SK-N-SH treated with all-trans-retinoic acid at 6 μM for 48 hours (cell line): ENCODE data around the gene RBMS1.

Experiments
- ATAC-seq: fragments of 200-7000 bp; cut with Tn5 transposase; 3 replicates; pipeline ENCODE4 v1.9.1; 2020; ENCODE audit warnings: mild to moderate bottlenecking, moderate library complexity
- ARNTL ChIP-seq: fragments of 450-650 bp; formaldehyde crosslinking; IDR thresholded peaks from 2 replicates; pipeline ENCODE4 v1.5.0; 2020; ENCODE audit warnings: low read depth, mild to moderate bottlenecking, moderate library complexity, borderline replicate concordance
- BACH2 ChIP-seq: fragments of 250-450 bp; sonication (Bioruptor Pico); IDR thresholded peaks from 2 replicates; pipeline ENCODE4 v1.9.0; 2021; ENCODE audit warnings: mild to moderate bottlenecking, borderline replicate concordance
- CSRNP3 ChIP-seq: fragments of 250-450 bp; sonication (Bioruptor Pico); IDR thresholded peaks from 2 replicates; pipeline ENCODE4 v1.5.1; 2021; ENCODE audit warnings: mild to moderate bottlenecking, moderate library complexity
- ESRRG ChIP-seq: fragments of 250-450 bp; sonication (Bioruptor Pico); IDR thresholded peaks from 2 replicates; pipeline ENCODE4 v1.6.1; 2021; ENCODE audit warnings: mild to moderate bottlenecking
- GLIS3 ChIP-seq: fragments of 250-450 bp; sonication (Bioruptor Pico); IDR thresholded peaks from 2 replicates; pipeline ENCODE4 v1.5.0; 2020; ENCODE audit warnings: mild to moderate bottlenecking, moderate library complexity
- ISL1 ChIP-seq: fragments of 250-450 bp; sonication (Bioruptor Pico); IDR thresholded peaks from 2 replicates; pipeline ENCODE4 v2.1.2; 2022; ENCODE audit warnings: mild to moderate bottlenecking, moderate library complexity
- OSR1 ChIP-seq: fragments of 250-450 bp; sonication (Bioruptor Pico); IDR thresholded peaks from 2 replicates; pipeline ENCODE4 v1.8.0; 2022; ENCODE audit warnings: moderate library complexity, mild to moderate bottlenecking, inconsistent platforms
- PATZ1 ChIP-seq: fragments of 250-450 bp; sonication (Bioruptor Pico); IDR thresholded peaks from 2 replicates; pipeline ENCODE4 v1.8.0; 2020; ENCODE audit warnings: mild to moderate bottlenecking, moderate library complexity, borderline replicate concordance
- PPARA ChIP-seq: fragments of 250-450 bp; sonication (Bioruptor Pico); IDR thresholded peaks from 2 replicates; pipeline ENCODE4 v1.5.0; 2020; ENCODE audit warnings: mild to moderate bottlenecking, borderline replicate concordance
- RARB ChIP-seq: fragments of 250-450 bp; sonication (Bioruptor Pico); IDR thresholded peaks from 2 replicates; pipeline ENCODE4 v1.8.0; 2021; ENCODE audit warnings: mild to moderate bottlenecking, moderate library complexity
- SNAI2 ChIP-seq: fragments of 250-450 bp; sonication (Bioruptor Pico); IDR thresholded peaks from 2 replicates; pipeline ENCODE4 v1.5.0; 2020; ENCODE audit warnings: mild to moderate bottlenecking, moderate library complexity
- TCF4 ChIP-seq: fragments of 250-450 bp; sonication (Bioruptor Pico); IDR thresholded peaks from 2 replicates; pipeline ENCODE4 v1.8.0; 2021; ENCODE audit warnings: mild to moderate bottlenecking, moderate library complexity, borderline replicate concordance
- TOX ChIP-seq: fragments of 250-450 bp; sonication (Bioruptor Pico); IDR thresholded peaks from 2 replicates; pipeline ENCODE4 v1.8.0; 2021; ENCODE audit warnings: mild to moderate bottlenecking, moderate library complexity, borderline replicate concordance
- TSHZ2 ChIP-seq: fragments of 250-450 bp; sonication (Bioruptor Pico); IDR thresholded peaks from 2 replicates; pipeline ENCODE4 v1.5.0; 2020; ENCODE audit warnings: mild to moderate bottlenecking, moderate library complexity
- ZC3H10 ChIP-seq: fragments of 250-450 bp; sonication (Bioruptor Pico); IDR thresholded peaks from 2 replicates; pipeline ENCODE4 v1.5.1; 2021; ENCODE audit warnings: mild to moderate bottlenecking, moderate library complexity
- ZFP3 ChIP-seq: fragments of 250-450 bp; sonication (Bioruptor Pico); IDR thresholded peaks from 2 replicates; pipeline ENCODE4 v1.5.0; 2020; ENCODE audit warnings: mild to moderate bottlenecking, moderate library complexity
- ZFP30 ChIP-seq: fragments of 450-650 bp; formaldehyde crosslinking; IDR thresholded peaks from 2 replicates; pipeline ENCODE4 v1.5.0; 2022; ENCODE audit warnings: mild to moderate bottlenecking, moderate library complexity
- ZNF565 ChIP-seq: fragments of 450-650 bp; formaldehyde crosslinking; conservative IDR thresholded peaks from 2 replicates; pipeline ENCODE4 v1.5.0; 2020; ENCODE audit warnings: low read depth, mild to moderate bottlenecking, moderate library complexity
- ZNF70 ChIP-seq: fragments of 450-650 bp; formaldehyde crosslinking; IDR thresholded peaks from 2 replicates; pipeline ENCODE4 v1.5.0; 2020; ENCODE audit warnings: mild to moderate bottlenecking, moderate library complexity
- ZNF8 ChIP-seq: fragments of 450-650 bp; formaldehyde crosslinking; IDR thresholded peaks from 2 replicates; pipeline ENCODE4 v1.5.0; 2020; ENCODE audit warnings: mild to moderate bottlenecking, moderate library complexity
- TF ChIP-seq, protein P1 (sequence below): fragments of 250-450 bp; sonication (Bioruptor Pico); IDR thresholded peaks from 2 replicates; pipeline ENCODE4 v1.5.1; 2020; ENCODE audit warnings: low read depth, mild to moderate bottlenecking, moderate library complexity

RBMS1 gene

DNA sequence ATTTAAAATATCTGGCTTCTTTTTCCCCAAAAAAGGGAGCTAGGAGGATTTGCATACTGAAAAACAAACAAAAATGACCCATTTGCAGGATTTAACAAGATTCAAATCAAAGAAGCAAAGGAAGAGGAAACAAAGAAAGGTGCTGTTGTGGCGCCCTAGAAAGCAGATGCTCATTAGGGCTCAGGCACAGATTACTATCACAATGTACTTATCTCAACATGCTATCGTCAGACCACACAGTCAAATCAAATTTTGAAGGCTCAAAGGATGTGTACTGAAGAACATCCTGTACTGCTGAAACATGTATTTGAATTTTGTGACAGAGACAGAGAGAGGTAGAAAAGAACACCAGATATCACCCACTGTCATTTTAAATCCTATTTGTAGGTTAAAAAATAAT is 10.9 kb downstream of the RBMS1 start:
- TF ChIP-seq SNAI2 (no peak), TSHZ2 (CRISPR knock-in tag) (peak; percentile 95), TCF4 (CRISPR knock-in tag) (peak; percentile 87)
- ATAC-seq: peak; percentile 49

GRCh38 chr2:160479269-160479668 is 14.3 kb downstream of the RBMS1 start:
- TF ChIP-seq ZNF8 (CRISPR knock-in tag) (no peak), TSHZ2 (CRISPR knock-in tag) (no peak), TCF4 (CRISPR knock-in tag) (no peak), ISL1 (no peak), ZFP30 (CRISPR knock-in tag) (no peak), ZC3H10 (CRISPR knock-in tag) (no peak), OSR1 (no peak), PATZ1 (CRISPR knock-in tag) (no peak), CSRNP3 (CRISPR knock-in tag) (no peak), GLIS3 (CRISPR knock-in tag) (no peak), TOX (CRISPR knock-in tag) (no peak), ZNF565 (CRISPR knock-in tag) (no peak), ARNTL (CRISPR knock-in tag) (no peak), RARB (no peak), PPARA (CRISPR knock-in tag) (no peak), ZFP3 (CRISPR knock-in tag) (no peak), SNAI2 (no peak), ZNF70 (CRISPR knock-in tag) (no peak)
- TF ChIP-seq, all 23 proteins: peak for 0
- ATAC-seq: no peak

- no peak for ATAC-seq
- TF ChIP-seq ISL1 (no peak), TSHZ2 (CRISPR knock-in tag) (no peak), PPARA (CRISPR knock-in tag) (no peak), ESRRG (no peak), ARNTL (CRISPR knock-in tag) (no peak), CSRNP3 (CRISPR knock-in tag) (no peak), PATZ1 (CRISPR knock-in tag) (no peak), TOX (CRISPR knock-in tag) (no peak), BACH2 (CRISPR knock-in tag) (no peak), RARB (no peak)
- TF ChIP-seq, protein P1, sequence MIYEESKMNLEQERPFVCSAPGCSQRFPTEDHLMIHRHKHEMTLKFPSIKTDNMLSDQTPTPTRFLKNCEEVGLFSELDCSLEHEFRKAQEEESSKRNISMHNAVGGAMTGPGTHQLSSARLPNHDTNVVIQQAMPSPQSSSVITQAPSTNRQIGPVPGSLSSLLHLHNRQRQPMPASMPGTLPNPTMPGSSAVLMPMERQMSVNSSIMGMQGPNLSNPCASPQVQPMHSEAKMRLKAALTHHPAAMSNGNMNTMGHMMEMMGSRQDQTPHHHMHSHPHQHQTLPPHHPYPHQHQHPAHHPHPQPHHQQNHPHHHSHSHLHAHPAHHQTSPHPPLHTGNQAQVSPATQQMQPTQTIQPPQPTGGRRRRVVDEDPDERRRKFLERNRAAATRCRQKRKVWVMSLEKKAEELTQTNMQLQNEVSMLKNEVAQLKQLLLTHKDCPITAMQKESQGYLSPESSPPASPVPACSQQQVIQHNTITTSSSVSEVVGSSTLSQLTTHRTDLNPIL (CRISPR knock-in tag): no peak
Observed at GRCh38 chr2:160478660-160479059, 14.9 kb downstream of the RBMS1 start.
